ENCODE results near the gene CD163L1.

CD163L1 gene

DNA sequence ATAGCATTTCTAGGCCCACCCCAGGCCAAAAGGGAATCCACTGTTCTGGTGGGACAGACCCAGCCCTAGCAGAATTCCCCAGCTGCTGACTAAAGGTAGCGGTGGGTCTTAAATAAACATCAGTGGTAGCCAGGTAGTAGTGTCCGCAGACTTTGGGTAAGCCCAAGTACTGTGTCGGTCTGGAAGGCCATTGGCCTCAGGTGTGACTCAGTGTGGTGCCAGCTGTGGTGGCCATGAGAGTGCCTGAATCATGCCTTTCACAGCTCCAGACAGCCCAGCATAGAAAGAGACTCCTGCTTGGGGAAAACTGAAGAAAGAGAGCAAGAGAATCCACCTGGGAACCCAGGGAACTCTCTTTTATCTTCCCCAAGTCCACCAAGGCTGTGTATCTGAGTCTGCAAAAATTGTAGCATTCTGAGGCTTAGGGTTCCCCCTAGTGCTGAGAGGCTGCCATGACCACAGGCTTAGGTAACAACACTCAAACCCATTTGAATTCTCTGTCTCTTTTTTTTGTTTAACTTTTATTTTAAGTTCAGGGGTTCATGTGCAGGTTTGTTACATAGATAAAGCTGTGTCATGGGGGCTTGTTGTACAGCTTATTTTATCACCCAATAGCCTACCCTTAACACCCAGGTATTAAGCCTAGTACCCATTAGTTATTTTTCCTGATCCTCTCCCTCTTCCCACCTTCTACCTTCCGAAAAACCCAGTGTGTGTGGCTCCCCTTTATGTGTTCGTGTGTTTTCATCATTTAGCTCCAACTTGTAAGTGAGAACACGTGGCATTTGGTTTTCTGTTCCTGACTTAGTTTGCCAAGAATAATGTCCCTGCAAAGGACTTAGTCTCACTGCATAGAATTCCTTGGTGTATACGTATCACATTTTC is 16.7 kb upstream of the CD163L1 start:
- peak; percentile 67 for DNase-seq (ENCODE audit: low read depth)
- TF ChIP-seq, protein P1, sequence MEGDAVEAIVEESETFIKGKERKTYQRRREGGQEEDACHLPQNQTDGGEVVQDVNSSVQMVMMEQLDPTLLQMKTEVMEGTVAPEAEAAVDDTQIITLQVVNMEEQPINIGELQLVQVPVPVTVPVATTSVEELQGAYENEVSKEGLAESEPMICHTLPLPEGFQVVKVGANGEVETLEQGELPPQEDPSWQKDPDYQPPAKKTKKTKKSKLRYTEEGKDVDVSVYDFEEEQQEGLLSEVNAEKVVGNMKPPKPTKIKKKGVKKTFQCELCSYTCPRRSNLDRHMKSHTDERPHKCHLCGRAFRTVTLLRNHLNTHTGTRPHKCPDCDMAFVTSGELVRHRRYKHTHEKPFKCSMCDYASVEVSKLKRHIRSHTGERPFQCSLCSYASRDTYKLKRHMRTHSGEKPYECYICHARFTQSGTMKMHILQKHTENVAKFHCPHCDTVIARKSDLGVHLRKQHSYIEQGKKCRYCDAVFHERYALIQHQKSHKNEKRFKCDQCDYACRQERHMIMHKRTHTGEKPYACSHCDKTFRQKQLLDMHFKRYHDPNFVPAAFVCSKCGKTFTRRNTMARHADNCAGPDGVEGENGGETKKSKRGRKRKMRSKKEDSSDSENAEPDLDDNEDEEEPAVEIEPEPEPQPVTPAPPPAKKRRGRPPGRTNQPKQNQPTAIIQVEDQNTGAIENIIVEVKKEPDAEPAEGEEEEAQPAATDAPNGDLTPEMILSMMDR (conservative IDR thresholded peaks at IDR 0.05; ENCODE audit: control insufficient read depth, insufficient read depth, low read depth, low read length): peak; percentile 97
- no peak overlapping the region for H3K4me3 ChIP-seq (ENCODE audit: control insufficient read depth, low read depth, low read length)

DNA sequence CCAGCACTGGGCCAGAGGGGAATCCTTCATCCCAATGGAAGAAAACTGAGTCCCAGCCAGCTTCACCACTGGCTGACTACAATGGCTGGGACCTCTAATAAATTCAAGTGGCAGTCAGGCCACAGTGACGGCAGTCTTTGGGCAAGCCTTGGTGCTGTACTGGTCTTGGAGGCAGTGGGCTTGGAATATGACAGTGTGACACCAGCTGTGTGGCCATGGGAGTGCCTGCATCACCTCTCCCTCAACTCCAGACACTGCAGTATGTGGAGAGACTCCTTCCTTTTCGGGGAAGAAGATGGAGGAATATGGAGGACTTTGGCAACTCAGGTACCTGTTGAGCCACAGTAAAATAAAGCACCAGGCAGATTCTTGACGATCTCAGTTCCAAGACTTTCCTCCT is 16.0 kb upstream of the CD163L1 start:
- DNase-seq (ENCODE audit: low read depth): no peak
- no peak overlapping the region for H3K4me3 ChIP-seq (ENCODE audit: control insufficient read depth, low read depth, low read length)
- TF ChIP-seq, protein P1 (conservative IDR thresholded peaks at IDR 0.05; ENCODE audit: control insufficient read depth, insufficient read depth, low read depth, low read length): no peak

DNA sequence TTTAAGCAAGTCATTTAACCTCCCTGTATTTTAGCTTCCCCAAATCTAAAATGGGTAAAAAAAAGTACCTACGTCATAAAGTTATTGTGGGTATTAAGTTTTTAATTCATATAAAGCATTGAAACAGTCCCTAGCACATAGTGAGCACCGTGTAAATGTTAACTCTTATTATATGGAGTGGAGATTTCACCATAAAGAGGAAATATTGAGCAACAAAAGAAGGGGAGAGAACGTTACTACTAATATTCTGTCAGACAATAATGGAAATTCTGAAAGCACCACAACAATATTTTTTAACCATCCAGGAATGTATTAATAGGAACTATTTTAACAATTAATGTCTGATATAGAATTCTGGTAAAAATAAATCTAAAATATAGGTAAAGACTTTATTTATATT is 7.8 kb upstream of the CD163L1 start:
- no peak for DNase-seq (ENCODE audit: low read depth)
- TF ChIP-seq, protein P1 (conservative IDR thresholded peaks at IDR 0.05; ENCODE audit: control insufficient read depth, insufficient read depth, low read depth, low read length): no peak
- no peak overlapping the region for H3K4me3 ChIP-seq (ENCODE audit: control insufficient read depth, low read depth, low read length)

DNA sequence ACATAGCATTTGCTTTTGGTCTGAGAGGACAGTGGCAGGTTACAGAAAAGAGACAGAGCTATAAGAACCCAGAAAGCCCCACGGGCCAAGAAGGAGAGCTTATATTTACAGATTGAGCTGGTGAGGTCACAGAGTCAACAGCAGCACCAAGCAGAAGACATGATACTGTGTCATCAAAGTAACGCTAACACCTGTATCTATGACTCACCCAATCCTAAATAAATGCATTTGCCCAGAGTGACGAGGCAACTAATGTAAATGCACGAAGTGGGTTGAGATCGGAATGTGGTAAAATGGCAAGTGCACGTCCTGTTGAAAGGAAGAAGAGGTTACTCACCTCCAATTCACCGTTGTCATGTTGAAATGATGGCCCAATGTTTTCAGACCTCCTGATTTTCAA is 6.7 kb upstream of the CD163L1 start:
- DNase-seq (ENCODE audit: low read depth): no peak
- H3K4me3 ChIP-seq (ENCODE audit: control insufficient read depth, low read depth, low read length): no peak overlapping the region
- TF ChIP-seq, protein P1 (conservative IDR thresholded peaks at IDR 0.05; ENCODE audit: control insufficient read depth, insufficient read depth, low read depth, low read length): no peak

DNA sequence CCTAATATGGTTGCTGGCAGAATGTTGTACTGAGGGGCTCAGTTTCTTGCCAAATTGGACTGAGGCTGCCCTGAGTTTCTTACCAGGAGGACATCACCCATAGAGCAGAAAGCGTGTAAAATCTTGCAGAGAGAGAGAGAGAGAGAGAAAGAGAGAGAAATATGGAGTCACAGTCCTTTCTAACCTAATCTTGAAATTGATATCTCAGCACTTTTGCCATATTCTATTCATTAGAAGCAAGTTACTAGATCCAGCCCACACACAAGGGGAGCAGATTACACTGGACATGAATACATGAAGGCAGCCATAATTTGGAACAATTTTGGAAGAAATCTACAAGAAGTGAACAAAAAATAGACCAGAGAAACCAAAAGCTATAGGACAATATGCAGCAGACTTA is 4.1 kb upstream of the CD163L1 start:
- TF ChIP-seq, protein P1 (conservative IDR thresholded peaks at IDR 0.05; ENCODE audit: control insufficient read depth, insufficient read depth, low read depth, low read length): no peak
- no peak for DNase-seq (ENCODE audit: low read depth)
- H3K4me3 ChIP-seq (ENCODE audit: control insufficient read depth, low read depth, low read length): no peak overlapping the region

DNA sequence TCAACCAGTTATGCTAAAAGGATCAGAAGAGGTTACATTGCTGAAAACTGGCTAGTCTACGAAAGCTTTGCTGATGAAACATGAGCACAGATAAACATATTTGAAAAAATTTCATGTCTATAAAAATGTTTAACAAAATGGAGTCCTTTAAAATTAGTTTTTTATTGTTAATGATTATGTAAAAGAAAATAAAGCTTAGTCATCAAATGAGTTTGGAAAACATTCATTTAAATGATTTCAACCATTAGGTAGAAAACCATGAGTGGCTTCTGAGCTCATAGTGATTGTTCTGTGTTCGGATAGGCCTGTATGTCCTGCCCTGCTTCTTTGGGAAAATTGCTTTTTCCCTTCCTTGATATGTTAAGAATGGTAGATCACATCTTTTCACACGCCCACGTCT is 584 bp upstream of the CD163L1 start:
- H3K4me3 ChIP-seq (ENCODE audit: control insufficient read depth, low read depth, low read length): no peak overlapping the region
- TF ChIP-seq, protein P1 (conservative IDR thresholded peaks at IDR 0.05; ENCODE audit: control insufficient read depth, insufficient read depth, low read depth, low read length): no peak
- DNase-seq (ENCODE audit: low read depth): no peak
